Measurements from ENCODE around the gene PABPC1L.

GRCh38 chr20:44981736-44982406 lies 72.0 kb downstream of the PABPC1L start:
- no peak for TF ChIP-seq POLR2AphosphoS5 (IDR thresholded peaks at IDR 0.05; ENCODE audit: low read depth, low read length)
- TF ChIP-seq, protein P1, sequence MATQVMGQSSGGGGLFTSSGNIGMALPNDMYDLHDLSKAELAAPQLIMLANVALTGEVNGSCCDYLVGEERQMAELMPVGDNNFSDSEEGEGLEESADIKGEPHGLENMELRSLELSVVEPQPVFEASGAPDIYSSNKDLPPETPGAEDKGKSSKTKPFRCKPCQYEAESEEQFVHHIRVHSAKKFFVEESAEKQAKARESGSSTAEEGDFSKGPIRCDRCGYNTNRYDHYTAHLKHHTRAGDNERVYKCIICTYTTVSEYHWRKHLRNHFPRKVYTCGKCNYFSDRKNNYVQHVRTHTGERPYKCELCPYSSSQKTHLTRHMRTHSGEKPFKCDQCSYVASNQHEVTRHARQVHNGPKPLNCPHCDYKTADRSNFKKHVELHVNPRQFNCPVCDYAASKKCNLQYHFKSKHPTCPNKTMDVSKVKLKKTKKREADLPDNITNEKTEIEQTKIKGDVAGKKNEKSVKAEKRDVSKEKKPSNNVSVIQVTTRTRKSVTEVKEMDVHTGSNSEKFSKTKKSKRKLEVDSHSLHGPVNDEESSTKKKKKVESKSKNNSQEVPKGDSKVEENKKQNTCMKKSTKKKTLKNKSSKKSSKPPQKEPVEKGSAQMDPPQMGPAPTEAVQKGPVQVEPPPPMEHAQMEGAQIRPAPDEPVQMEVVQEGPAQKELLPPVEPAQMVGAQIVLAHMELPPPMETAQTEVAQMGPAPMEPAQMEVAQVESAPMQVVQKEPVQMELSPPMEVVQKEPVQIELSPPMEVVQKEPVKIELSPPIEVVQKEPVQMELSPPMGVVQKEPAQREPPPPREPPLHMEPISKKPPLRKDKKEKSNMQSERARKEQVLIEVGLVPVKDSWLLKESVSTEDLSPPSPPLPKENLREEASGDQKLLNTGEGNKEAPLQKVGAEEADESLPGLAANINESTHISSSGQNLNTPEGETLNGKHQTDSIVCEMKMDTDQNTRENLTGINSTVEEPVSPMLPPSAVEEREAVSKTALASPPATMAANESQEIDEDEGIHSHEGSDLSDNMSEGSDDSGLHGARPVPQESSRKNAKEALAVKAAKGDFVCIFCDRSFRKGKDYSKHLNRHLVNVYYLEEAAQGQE (IDR thresholded peaks at IDR 0.05; ENCODE audit: insufficient read depth in 1 of 2, low read depth in 2 of 2, low read length in 2 of 2): no peak
- TF ChIP-seq TAF1 (IDR thresholded peaks at IDR 0.05; ENCODE audit: borderline replicate concordance, insufficient read depth, low read length): no peak
- no peak for TF ChIP-seq SIN3A (IDR thresholded peaks at IDR 0.05; ENCODE audit: borderline replicate concordance, insufficient read depth, low read length)

All from PFSK-1 (cell line).